ENCODE measurements around the gene NQO2.

NQO2 gene

GRCh38 chr6:2999618-3000557 lies at the start of gene NQO2:
NQO2 (plus strand) TSS chr6:2999894; CDS start chr6:3006553, 6,659 bp downstream.
- DNase-seq, result peak; percentile 68 to 88

GRCh38 chr6:2950713-2951112 lies 49.0 kb upstream of the NQO2 start:
- no peak for DNase-seq

GRCh38 chr6:2951728-2952127 lies 48.0 kb upstream of the NQO2 start:
- DNase-seq, result no peak

- peak; percentile 47 to 60 for DNase-seq
Observed at GRCh38 chr6:2952557-2953095, 47.1 kb upstream of the NQO2 start.

GRCh38 chr6:2953098-2953497 lies 46.6 kb upstream of the NQO2 start:
- DNase-seq, result no peak

GRCh38 chr6:2956930-2957685 lies 42.6 kb upstream of the NQO2 start:
- DNase-seq, result no peak

DNA sequence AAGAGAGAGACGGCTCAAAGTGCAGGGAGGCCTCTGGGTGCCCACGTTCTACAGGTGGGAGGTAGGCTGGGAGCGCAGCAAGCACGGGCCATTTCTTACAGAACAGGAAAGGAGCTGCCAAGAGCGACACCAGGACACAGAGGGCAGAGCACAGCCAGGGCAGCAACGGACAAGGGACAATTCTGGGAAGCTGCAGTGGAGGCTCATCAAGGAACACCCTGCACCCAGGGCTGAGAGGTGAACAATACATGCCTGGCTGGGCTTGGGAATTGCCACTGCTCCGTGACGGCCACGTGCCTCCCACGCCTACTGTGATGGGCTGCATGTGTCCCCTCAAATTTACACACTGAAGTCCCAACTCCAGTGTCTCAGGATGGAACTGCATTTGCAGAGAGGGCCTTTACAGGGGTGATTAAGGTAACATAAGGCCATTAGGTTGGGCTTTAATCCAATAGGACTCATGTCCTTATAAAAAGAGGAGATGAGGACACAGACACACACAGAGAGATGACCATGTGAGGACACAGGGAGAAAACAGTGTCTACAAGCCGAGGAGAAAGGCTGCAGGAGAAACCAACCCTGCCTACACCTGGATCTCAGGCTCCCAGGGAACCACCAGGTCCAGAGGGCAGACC lies 41.9 kb upstream of the NQO2 start:
- no peak for DNase-seq

GRCh38 chr6:2958331-2958711 lies 41.4 kb upstream of the NQO2 start:
- DNase-seq, result no peak

GRCh38 chr6:2958776-2959175 lies 40.9 kb upstream of the NQO2 start:
- no peak for DNase-seq

GRCh38 chr6:2959909-2960719 lies 39.6 kb upstream of the NQO2 start:
- DNase-seq, result no peak

- no peak for DNase-seq
Observed at GRCh38 chr6:2960935-2961334, 38.8 kb upstream of the NQO2 start.

- no peak for DNase-seq
Observed at GRCh38 chr6:2961506-2961905, 38.2 kb upstream of the NQO2 start.

DNA sequence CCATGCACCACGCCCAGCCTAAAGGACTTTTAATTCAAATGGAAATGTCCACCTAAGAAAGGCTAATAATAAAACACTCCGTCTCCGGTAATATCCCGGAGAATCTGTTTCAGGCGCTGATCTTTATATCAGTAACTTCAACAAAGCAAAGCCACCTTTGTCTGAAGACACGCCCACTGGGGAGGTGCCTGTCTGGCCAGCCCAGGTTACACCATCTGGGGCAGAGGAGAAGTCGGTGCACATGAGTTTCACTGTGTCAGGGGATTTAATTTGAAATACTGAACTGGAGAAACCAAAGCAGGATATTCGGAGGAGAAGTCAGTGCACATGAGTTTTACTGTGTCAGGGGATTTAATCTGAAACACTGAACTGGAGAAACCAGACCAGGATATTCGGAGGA lies 37.7 kb upstream of the NQO2 start:
- DNase-seq, result no peak

DNA sequence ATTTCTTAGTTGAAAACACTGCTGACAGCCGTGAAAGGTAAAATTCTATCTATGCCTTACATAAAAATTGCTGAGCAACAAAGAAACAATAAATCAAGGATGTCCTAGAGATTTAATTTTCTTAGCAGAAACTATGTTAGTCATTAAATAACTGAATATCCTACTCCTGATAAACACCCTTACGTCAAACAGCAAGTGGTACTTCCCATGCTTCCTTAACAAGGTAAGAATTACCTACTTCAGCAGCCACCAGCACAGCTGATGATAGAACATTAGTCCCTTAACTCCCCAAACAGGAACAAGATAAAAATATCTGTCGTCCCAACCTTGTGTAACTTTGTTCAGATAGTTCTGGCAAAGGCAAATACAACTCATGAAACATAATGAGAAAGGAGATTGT lies 37.1 kb upstream of the NQO2 start:
- DNase-seq, result no peak

- no peak for DNase-seq
Observed at GRCh38 chr6:2963756-2964155, 35.9 kb upstream of the NQO2 start.

- no peak for DNase-seq
Observed at GRCh38 chr6:2964793-2965505, 34.7 kb upstream of the NQO2 start.

GRCh38 chr6:2966347-2966746 lies 33.3 kb upstream of the NQO2 start:
- DNase-seq, result no peak

GRCh38 chr6:2967936-2968335 lies 31.8 kb upstream of the NQO2 start:
- DNase-seq, result no peak

DNA sequence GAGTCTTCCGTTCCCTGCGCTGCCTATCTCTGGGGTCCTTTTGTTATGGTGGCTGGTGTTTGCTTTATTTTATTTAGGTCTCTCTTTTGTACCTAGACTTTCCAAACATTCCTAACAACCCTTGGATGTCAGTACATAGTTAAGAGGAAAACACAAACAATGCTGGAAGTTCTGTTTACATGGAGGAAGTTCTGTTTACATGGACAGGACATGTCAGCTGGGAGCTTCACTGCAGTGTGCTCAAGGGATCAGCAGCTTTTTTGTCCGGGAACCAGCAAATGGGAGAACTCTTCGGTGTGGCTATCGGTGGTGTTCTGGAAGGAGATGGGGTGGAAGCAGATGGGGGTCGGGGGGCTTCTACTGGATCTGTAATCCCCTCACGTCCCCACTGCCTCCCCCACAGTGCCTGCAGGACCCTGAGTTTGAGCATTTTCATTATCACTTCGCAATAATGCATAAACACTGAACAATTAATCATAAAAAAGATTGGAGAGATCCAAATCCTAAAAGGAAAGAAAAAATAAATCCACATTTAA lies 31.0 kb upstream of the NQO2 start:
- DNase-seq, result no peak

DNA sequence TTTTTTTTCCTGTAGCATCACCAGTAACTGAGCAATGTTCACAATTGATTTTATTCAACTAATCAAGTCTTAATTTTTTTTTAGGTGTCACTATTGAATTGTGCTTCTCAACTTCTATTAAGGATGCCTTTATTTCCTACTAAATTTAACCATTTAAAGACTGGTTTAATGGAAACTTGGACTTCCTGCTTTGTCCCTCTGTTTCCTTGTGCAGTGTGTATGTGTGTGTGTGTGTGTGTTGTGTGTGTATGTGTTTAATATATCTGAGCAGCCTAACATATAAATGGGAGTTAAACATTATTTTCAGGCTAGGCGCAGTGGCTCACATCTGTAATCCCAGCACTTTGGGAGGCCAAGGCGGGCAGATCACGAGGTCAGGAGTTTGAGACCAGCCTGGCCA lies 30.1 kb upstream of the NQO2 start:
- DNase-seq, result no peak

GRCh38 chr6:2970034-2970685 lies 29.5 kb upstream of the NQO2 start:
- no peak for DNase-seq
